Ammon's horn (tissue), 1 donor: Measurements from ENCODE around the gene THSD7B.
"Not testable (repeated sequence)": the region's sequence is repeated elsewhere in the genome, so short reads cannot be mapped to it uniquely, and the experiment has no call there.

ENCODE experiments used
- DNase-seq: peaks from one replicate; pipeline ENCODE4 v3.0.0-alpha.2; 2016; ENCODE audit warnings: low spot score

The THSD7B gene

GRCh38 chr2:136765256-136766072, at the start of gene THSD7B:
Gene THSD7B (plus strand): TSS chr2:136765545. CDS start chr2:136882179, 116,634 bp downstream.
- DNase-seq, result no peak

- DNase-seq, result no peak
Measured at GRCh38 chr2:136718273-136718672, 47.1 kb upstream of the THSD7B start.

- no peak for DNase-seq
Measured at GRCh38 chr2:136727973-136728699, 37.2 kb upstream of the THSD7B start.

GRCh38 chr2:136736236-136736635, 29.1 kb upstream of the THSD7B start:
- no peak for DNase-seq

- DNase-seq, result no peak
Measured at GRCh38 chr2:136738044-136738443, 27.3 kb upstream of the THSD7B start.

GRCh38 chr2:136741471-136741870, 23.9 kb upstream of the THSD7B start:
- no peak for DNase-seq

- DNase-seq, result no peak
Measured at GRCh38 chr2:136750065-136750464, 15.3 kb upstream of the THSD7B start.

GRCh38 chr2:136751406-136751805, 13.9 kb upstream of the THSD7B start:
- no peak for DNase-seq

GRCh38 chr2:136758504-136758903, 6.8 kb upstream of the THSD7B start:
- not testable (repeated sequence) for DNase-seq

- DNase-seq, result no peak
Measured at GRCh38 chr2:136764452-136765255, 691 bp upstream of the THSD7B start.

- peak; percentile 18 for DNase-seq
Measured at GRCh38 chr2:136766073-136766404, 694 bp downstream of the THSD7B start.

GRCh38 chr2:136767030-136767429, 1.7 kb downstream of the THSD7B start:
- no peak for DNase-seq

- DNase-seq, result no peak
Measured at GRCh38 chr2:136769871-136770270, 4.5 kb downstream of the THSD7B start.

GRCh38 chr2:136770384-136770783, 5.0 kb downstream of the THSD7B start:
- DNase-seq, result no peak

GRCh38 chr2:136777391-136777790, 12.0 kb downstream of the THSD7B start:
- no peak for DNase-seq

- no peak for DNase-seq
Measured at GRCh38 chr2:136783856-136784255, 18.5 kb downstream of the THSD7B start.

GRCh38 chr2:136785215-136785614, 19.9 kb downstream of the THSD7B start:
- no peak for DNase-seq

GRCh38 chr2:136787970-136788369, 22.6 kb downstream of the THSD7B start:
- no peak for DNase-seq

GRCh38 chr2:136796339-136796738, 31.0 kb downstream of the THSD7B start:
- no peak for DNase-seq

- no peak for DNase-seq
Measured at GRCh38 chr2:136798766-136799165, 33.4 kb downstream of the THSD7B start.

GRCh38 chr2:136801661-136802060, 36.3 kb downstream of the THSD7B start:
- no peak for DNase-seq

- no peak for DNase-seq
Measured at GRCh38 chr2:136809998-136810397, 44.7 kb downstream of the THSD7B start.

GRCh38 chr2:136818839-136819238, 53.5 kb downstream of the THSD7B start:
- DNase-seq, result no peak
